HepG2 (cell line): ENCODE measurements around the gene NSD1. TPM values are rescaled to one million over a fixed set of nuclear protein-coding genes. Genes with fewer than 3 reads are reported as not detected.

Experiments
- ATAC-seq: fragments of 200-7000 bp; cut with Tn5 transposase; 3 replicates; pipeline ENCODE4 v1.9.1; 2020; ENCODE audit warnings: mild to moderate bottlenecking, moderate library complexity
- BruUV-seq: library from RNA; stranded (reverse); fragments of 400-500 nt; replicated peaks from 2 replicates; lab custom pipeline; 2021; lab: Mats Ljungman, UMichigan
- CTCF ChIA-PET: fragments of 300-600 bp; formaldehyde crosslinking; extraction: SDS; loops from one replicate; lab custom pipeline; 2021; ENCODE audit warnings: low total read pairs, inconsistent platforms, low intra/inter-chr PET ratio; lab: Yijun Ruan, JAX
- POLR2A ChIA-PET: fragments of 350-600 bp; sonication (Branson Sonifier 250); formaldehyde crosslinking; loops from one replicate; lab custom pipeline; 2020; ENCODE audit warnings: antibody characterized with exemption, inconsistent platforms; lab: Yijun Ruan, JAX
- DNase-seq: peaks from one replicate; pipeline ENCODE4 v3.0.0-alpha.2; 2015; ENCODE audit warnings: low spot score
- FAIRE-seq: peaks from 3 replicates; lab custom pipeline; 2011; peaks lifted over from hg19 to GRCh38; lab: Jason Lieb, UNC
- H2AFZ ChIP-seq: one replicate; pipeline ENCODE4 v1.6.1; 2011; ENCODE audit warnings: low read length, inconsistent platforms
- H3K27ac ChIP-seq: fragments of 300-600 bp; 3 replicates; pipeline ENCODE4 v1.8.0; 2011; ENCODE audit warnings: mixed run types, mild to moderate bottlenecking, mixed read lengths, low read length, inconsistent platforms; ENCODE audit not compliant: insufficient read depth; ENCODE audit errors: extremely low read length
- H3K27me3 ChIP-seq, 2 experiments: fragments of 200-600 bp in 1 of 2; 2 replicates in 1 of 2; 3 replicates in 1 of 2; pipeline versions ENCODE4 v1.6.0 to v1.8.0; 2011; ENCODE audit warnings: low read length in 2 of 2, mild to moderate bottlenecking in 2 of 2, moderate library complexity in 2 of 2, inconsistent platforms in 1 of 2; ENCODE audit not compliant: insufficient read depth in 2 of 2, control insufficient read depth in 1 of 2
- H3K36me3 ChIP-seq, 2 experiments: fragments of 200-600 bp in 1 of 2; replicated peaks in 1 of 2; 2 replicates in 1 of 2; 3 replicates in 1 of 2; pipeline versions ENCODE4 v1.5.1 to v1.8.0; 2011; ENCODE audit warnings: low read length in 2 of 2, inconsistent platforms in 1 of 2; ENCODE audit not compliant: insufficient read depth in 2 of 2, control insufficient read depth in 1 of 2
- H3K4me1 ChIP-seq: 2 replicates; pipeline ENCODE4 v1.5.1; 2012; ENCODE audit warnings: low read length, inconsistent platforms; ENCODE audit not compliant: insufficient read depth
- H3K4me2 ChIP-seq: 2 replicates; pipeline ENCODE4 v1.6.0; 2011; ENCODE audit warnings: low read depth, low read length, inconsistent platforms
- H3K4me3 ChIP-seq, 3 experiments: fragments of 200-600 bp in 1 of 3; sonication (generic), shearing (Covaris generic) in 1 of 3; replicated peaks in 1 of 3; 2 replicates each; pipeline ENCODE4 v1.5.1; 2011 to 2016; ENCODE audit warnings: low read length in 3 of 3, inconsistent platforms in 2 of 3, low read depth in 2 of 3, mild to moderate bottlenecking in 2 of 3, control low read depth in 1 of 3, mixed read lengths in 1 of 3; ENCODE audit not compliant: insufficient read depth in 1 of 3
- H3K79me2 ChIP-seq: one replicate; pipeline ENCODE4 v1.6.1; 2011; ENCODE audit warnings: low read length, inconsistent platforms; ENCODE audit not compliant: insufficient read depth
- H3K9ac ChIP-seq: 2 replicates; pipeline ENCODE4 v1.6.0; 2011; ENCODE audit warnings: mild to moderate bottlenecking, low read depth, low read length, inconsistent platforms; ENCODE audit not compliant: insufficient read depth
- H3K9me3 ChIP-seq: 2 replicates; pipeline ENCODE4 v1.5.1; 2012; ENCODE audit warnings: mild to moderate bottlenecking, low read length
- H4K20me1 ChIP-seq: 2 replicates; pipeline ENCODE4 v1.6.0; 2011; ENCODE audit warnings: inconsistent platforms, mild to moderate bottlenecking, low read length, moderate library complexity; ENCODE audit not compliant: insufficient read depth
- PAF1 ChIP-seq: IDR thresholded peaks from 2 replicates; pipeline ENCODE4 v1.6.1; 2016; ENCODE audit warnings: missing genetic modification reagents, missing compliant biosample characterization
- POLR2AphosphoS2 ChIP-seq: IDR thresholded peaks from 2 replicates; pipeline ENCODE4 v1.6.1; 2011; ENCODE audit warnings: low read depth, low read length, improper control_type of control experiment
- TAF1 ChIP-seq: sonication (generic); formaldehyde crosslinking; IDR thresholded peaks from 2 replicates; pipeline ENCODE4 v1.4.0; 2020; ENCODE audit warnings: missing genetic modification reagents
- ZBTB3 ChIP-seq: sonication (generic); formaldehyde crosslinking; IDR thresholded peaks from 2 replicates; pipeline ENCODE4 v1.4.0; 2020; ENCODE audit warnings: low read depth, mild to moderate bottlenecking, moderate library complexity, missing genetic modification reagents, borderline replicate concordance
- ZKSCAN1 ChIP-seq: fragments of 150-350 bp; IDR thresholded peaks from 2 replicates; pipeline ENCODE4 v1.6.1; 2014; ENCODE audit warnings: low read length
- ZNF556 ChIP-seq: sonication (generic); formaldehyde crosslinking; IDR thresholded peaks from 2 replicates; pipeline ENCODE4 v1.4.0; 2020; ENCODE audit warnings: mild to moderate bottlenecking, missing genetic modification reagents, borderline replicate concordance
- ZNF577 ChIP-seq: sonication (generic); formaldehyde crosslinking; IDR thresholded peaks from 2 replicates; pipeline ENCODE4 v1.4.0; 2020; ENCODE audit warnings: mild to moderate bottlenecking, low read depth, missing genetic modification reagents, borderline replicate concordance
- ZNF598 ChIP-seq: sonication (generic); formaldehyde crosslinking; IDR thresholded peaks from 2 replicates; pipeline ENCODE4 v1.5.1; 2020; ENCODE audit warnings: mild to moderate bottlenecking, missing genetic modification reagents, borderline replicate concordance
- WGBS: methylation state at CpG from one replicate; pipeline ENCODE4 v1.1.6; 2017; ENCODE audit warnings: low lambda C conversion rate; 5-methylcytosine and 5-hydroxymethylcytosine counted together
- in situ Hi-C: cut with HindIII; loops from 2 replicates; pipeline ENCODE4 v1.10.0; 2017; ENCODE audit warnings: low pct_unique_long_range_greater_than_20kb; ENCODE audit not compliant: extremely low pct_ligation_motif_present
- intact Hi-C: fragments of 100-400 bp; cut with micrococcal nuclease; formaldehyde crosslinking; loops from one replicate; pipeline ENCODE4 v1.10.0; 2022; ENCODE audit not compliant: unreplicated experiment
- polyA plus RNA-seq, 8 experiments: library from polyadenylated mRNA; depleted of rRNA in 3 of 8; stranded (reverse) in 7 of 8; unstranded in 1 of 8; fragments of >200 nt; fragmentation: Illumina TruSeq in 4 of 8; extraction: Trizol in 4 of 8; gene quantifications; 2 replicates each; pipeline versions ENCODE4 v1.2.1 to v1.2.3, GENCODE V29; 2011 to 2016; ENCODE audit warnings: low read depth in 4 of 8, missing spikeins in 1 of 8, mixed read lengths in 1 of 8; ENCODE audit not compliant: insufficient read depth in 1 of 8
- total RNA-seq, 5 experiments: library from RNA; depleted of rRNA; stranded (reverse); fragments of >200 nt; fragmentation: Illumina TruSeq; extraction: Trizol; gene quantifications; 2 replicates each; pipeline ENCODE4 v1.2.3, GENCODE V29; 2016; ENCODE audit warnings: low read depth in 1 of 5
- TF ChIP-seq, protein P1 (sequence below): sonication (generic); formaldehyde crosslinking; IDR thresholded peaks from 2 replicates; pipeline ENCODE4 v1.8.0; 2023; ENCODE audit warnings: mild to moderate bottlenecking, missing genetic modification reagents
- TF ChIP-seq, protein P2 (sequence below): sonication (generic); formaldehyde crosslinking; IDR thresholded peaks from 2 replicates; pipeline ENCODE4 v1.5.0; 2020; ENCODE audit warnings: mild to moderate bottlenecking, missing genetic modification reagents, borderline replicate concordance
- TF ChIP-seq, protein P3 (sequence below): sonication (generic); formaldehyde crosslinking; IDR thresholded peaks from 2 replicates; pipeline ENCODE4 v1.5.0; 2020; ENCODE audit warnings: mild to moderate bottlenecking, missing genetic modification reagents

The NSD1 gene
- total and polyA plus RNA-seq, 2 of the 13 experiments (the other 11 are each of a cell fraction or from before 2014, with no cell fraction given): 0.01 to 0.09 TPM

DNA sequence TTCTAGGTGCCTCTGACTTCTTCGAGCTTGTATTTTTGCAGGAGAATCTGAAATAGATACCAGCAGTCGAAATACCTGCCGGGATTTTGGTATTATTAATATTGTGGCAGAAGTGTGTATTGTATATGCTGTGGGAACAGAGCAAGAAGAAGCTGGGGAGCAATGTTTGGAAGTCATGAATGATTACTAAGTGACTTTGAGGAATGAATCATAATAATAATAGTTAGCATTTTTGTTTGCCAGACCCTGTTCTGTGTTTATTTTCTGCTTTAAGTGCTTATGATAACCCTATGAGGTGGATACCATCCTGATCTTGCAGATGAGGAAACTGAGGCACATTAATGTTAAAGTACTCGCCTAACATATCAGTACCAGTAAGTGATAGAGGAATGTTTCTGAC, 137.5 kb downstream of the NSD1 start:
- ATAC-seq (no peak), FAIRE-seq (no peak), DNase-seq (no peak)
- Histone ChIP-seq H3K27me3 (peaks cover 0 to 4% of the 10 kb centered on the region in 2 experiments; a peak in 2 of 5 replicates), H3K9me3 (no peaks in the 10 kb centered on the region), H3K79me2 (no peaks in the 10 kb centered on the region), H2AFZ (no peak overlapping the region), H3K36me3 (no peaks in the 10 kb centered on the region), H3K4me1 (no peaks in the 10 kb centered on the region), H3K4me2 (no peak overlapping the region), H3K4me3 (no peak overlapping the region), H3K27ac (no peak overlapping the region), H4K20me1 (no peaks in the 10 kb centered on the region), H3K9ac (no peak overlapping the region)
- POLR2A ChIA-PET: no interaction called here
- in situ Hi-C loops (no loop called here), intact Hi-C loops (no loop called here)
- CTCF ChIA-PET: no interaction called here
- BruUV-seq: no TSS peak
- WGBS: 17% methylated on average over 4 of the region's 4 CpGs
- TF ChIP-seq POLR2AphosphoS2: no peak
- TF ChIP-seq ZNF556: no peak
- TF ChIP-seq PAF1: no peak
- TF ChIP-seq ZNF577: no peak
- TF ChIP-seq, protein P1, sequence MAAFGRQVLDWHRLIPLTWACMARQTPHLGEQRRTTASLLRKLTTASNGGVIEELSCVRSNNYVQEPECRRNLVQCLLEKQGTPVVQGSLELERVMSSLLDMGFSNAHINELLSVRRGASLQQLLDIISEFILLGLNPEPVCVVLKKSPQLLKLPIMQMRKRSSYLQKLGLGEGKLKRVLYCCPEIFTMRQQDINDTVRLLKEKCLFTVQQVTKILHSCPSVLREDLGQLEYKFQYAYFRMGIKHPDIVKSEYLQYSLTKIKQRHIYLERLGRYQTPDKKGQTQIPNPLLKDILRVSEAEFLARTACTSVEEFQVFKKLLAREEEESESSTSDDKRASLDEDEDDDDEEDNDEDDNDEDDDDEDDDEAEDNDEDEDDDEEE: no peak
- TF ChIP-seq TAF1 (CRISPR knock-in tag): no peak
- no peak for TF ChIP-seq ZKSCAN1

GRCh38 chr5:177275883-177276282, 142.3 kb downstream of the NSD1 start:
- POLR2A ChIA-PET: no interaction called here
- Histone ChIP-seq H3K9me3 (no peaks in the 10 kb centered on the region), H2AFZ (no peak overlapping the region), H3K27ac (no peak overlapping the region), H3K4me1 (no peaks in the 10 kb centered on the region), H4K20me1 (no peaks in the 10 kb centered on the region), H3K4me3 (no peak overlapping the region), H3K79me2 (no peaks in the 10 kb centered on the region), H3K36me3 (no peaks in the 10 kb centered on the region), H3K4me2 (no peak overlapping the region), H3K27me3 (no peaks in the 10 kb centered on the region; a peak in 1 of 5 replicates), H3K9ac (no peak overlapping the region)
- DNase-seq (no peak), ATAC-seq (no peak), FAIRE-seq (no peak)
- CTCF ChIA-PET: no interaction called here
- in situ Hi-C loops (no loop called here), intact Hi-C loops (no loop called here)
- 70% methylated on average over 6 of the region's 6 CpGs for WGBS
- no TSS peak for BruUV-seq
- TF ChIP-seq, protein P2, sequence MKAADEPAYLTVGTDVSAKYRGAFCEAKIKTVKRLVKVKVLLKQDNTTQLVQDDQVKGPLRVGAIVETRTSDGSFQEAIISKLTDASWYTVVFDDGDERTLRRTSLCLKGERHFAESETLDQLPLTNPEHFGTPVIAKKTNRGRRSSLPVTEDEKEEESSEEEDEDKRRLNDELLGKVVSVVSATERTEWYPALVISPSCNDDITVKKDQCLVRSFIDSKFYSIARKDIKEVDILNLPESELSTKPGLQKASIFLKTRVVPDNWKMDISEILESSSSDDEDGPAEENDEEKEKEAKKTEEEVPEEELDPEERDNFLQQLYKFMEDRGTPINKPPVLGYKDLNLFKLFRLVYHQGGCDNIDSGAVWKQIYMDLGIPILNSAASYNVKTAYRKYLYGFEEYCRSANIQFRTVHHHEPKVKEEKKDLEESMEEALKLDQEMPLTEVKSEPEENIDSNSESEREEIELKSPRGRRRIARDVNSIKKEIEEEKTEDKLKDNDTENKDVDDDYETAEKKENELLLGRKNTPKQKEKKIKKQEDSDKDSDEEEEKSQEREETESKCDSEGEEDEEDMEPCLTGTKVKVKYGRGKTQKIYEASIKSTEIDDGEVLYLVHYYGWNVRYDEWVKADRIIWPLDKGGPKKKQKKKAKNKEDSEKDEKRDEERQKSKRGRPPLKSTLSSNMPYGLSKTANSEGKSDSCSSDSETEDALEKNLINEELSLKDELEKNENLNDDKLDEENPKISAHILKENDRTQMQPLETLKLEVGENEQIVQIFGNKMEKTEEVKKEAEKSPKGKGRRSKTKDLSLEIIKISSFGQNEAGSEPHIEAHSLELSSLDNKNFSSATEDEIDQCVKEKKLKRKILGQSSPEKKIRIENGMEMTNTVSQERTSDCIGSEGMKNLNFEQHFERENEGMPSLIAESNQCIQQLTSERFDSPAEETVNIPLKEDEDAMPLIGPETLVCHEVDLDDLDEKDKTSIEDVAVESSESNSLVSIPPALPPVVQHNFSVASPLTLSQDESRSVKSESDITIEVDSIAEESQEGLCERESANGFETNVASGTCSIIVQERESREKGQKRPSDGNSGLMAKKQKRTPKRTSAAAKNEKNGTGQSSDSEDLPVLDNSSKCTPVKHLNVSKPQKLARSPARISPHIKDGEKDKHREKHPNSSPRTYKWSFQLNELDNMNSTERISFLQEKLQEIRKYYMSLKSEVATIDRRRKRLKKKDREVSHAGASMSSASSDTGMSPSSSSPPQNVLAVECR (CRISPR knock-in tag): no peak
- TF ChIP-seq, protein P3, sequence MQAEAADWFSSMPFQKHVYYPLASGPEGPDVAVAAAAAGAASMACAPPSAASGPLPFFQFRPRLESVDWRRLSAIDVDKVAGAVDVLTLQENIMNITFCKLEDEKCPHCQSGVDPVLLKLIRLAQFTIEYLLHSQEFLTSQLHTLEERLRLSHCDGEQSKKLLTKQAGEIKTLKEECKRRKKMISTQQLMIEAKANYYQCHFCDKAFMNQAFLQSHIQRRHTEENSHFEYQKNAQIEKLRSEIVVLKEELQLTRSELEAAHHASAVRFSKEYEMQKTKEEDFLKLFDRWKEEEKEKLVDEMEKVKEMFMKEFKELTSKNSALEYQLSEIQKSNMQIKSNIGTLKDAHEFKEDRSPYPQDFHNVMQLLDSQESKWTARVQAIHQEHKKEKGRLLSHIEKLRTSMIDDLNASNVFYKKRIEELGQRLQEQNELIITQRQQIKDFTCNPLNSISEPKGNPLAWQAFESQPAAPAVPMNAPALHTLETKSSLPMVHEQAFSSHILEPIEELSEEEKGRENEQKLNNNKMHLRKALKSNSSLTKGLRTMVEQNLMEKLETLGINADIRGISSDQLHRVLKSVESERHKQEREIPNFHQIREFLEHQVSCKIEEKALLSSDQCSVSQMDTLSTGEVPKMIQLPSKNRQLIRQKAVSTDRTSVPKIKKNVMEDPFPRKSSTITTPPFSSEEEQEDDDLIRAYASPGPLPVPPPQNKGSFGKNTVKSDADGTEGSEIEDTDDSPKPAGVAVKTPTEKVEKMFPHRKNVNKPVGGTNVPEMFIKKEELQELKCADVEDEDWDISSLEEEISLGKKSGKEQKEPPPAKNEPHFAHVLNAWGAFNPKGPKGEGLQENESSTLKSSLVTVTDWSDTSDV (CRISPR knock-in tag): no peak
- TF ChIP-seq ZBTB3 (CRISPR knock-in tag): no peak
- TF ChIP-seq ZNF598 (CRISPR knock-in tag): no peak
